Neural crest cell (in vitro differentiated cells): ENCODE measurements around the gene ABHD16A. TPM values are rescaled to one million over a fixed set of nuclear protein-coding genes. Genes with fewer than 3 reads are reported as not detected.
A peak's percentile ranks its signal among the peaks of the same experiment; 100 is the strongest.

Experiments
- DNase-seq: peaks from one replicate; pipeline ENCODE4 v3.0.0; 2021; ENCODE audit warnings: low read depth, mixed read lengths, low spot score
- H3K27ac Mint-ChIP-seq: one replicate; pipeline ENCODE4 v1.8.0; 2021; ENCODE audit warnings: mild to moderate bottlenecking, mixed read lengths; ENCODE audit not compliant: unreplicated experiment
- H3K27me3 Mint-ChIP-seq: 2 replicates; pipeline ENCODE4 v1.8.0; 2021; ENCODE audit warnings: low read depth, mild to moderate bottlenecking, mixed read lengths
- H3K36me3 Mint-ChIP-seq: 2 replicates; pipeline ENCODE4 v1.8.0; 2021; ENCODE audit warnings: low read depth, mild to moderate bottlenecking, mixed read lengths
- H3K4me1 Mint-ChIP-seq: 2 replicates; pipeline ENCODE4 v1.8.0; 2021; ENCODE audit warnings: mixed read lengths
- H3K4me3 Mint-ChIP-seq: one replicate; pipeline ENCODE4 v1.8.0; 2021; ENCODE audit warnings: mild to moderate bottlenecking, mixed read lengths
- H3K9me3 Mint-ChIP-seq: 2 replicates; pipeline ENCODE4 v1.8.0; 2021; ENCODE audit warnings: mixed read lengths
- CTCF ChIP-seq: fragments of 200-600 bp; sonication (generic); conservative IDR thresholded peaks from 2 replicates; pipeline ENCODE4 v1.5.0; 2021; ENCODE audit warnings: antibody characterized with exemption, mild to moderate bottlenecking
- total RNA-seq: library from RNA; stranded (reverse); gene quantifications from 2 replicates; pipeline ENCODE4 v1.2.1, GENCODE V29; 2021

The ABHD16A gene
- total RNA-seq, 1 donor from 2014 or later, result 73.6 TPM

GRCh38 chr6:31727034-31727716 is 24.1 kb upstream of the ABHD16A start:
- peak overlapping the region; percentile 80 for H3K4me3 Mint-ChIP-seq

GRCh38 chr6:31725502-31726350 is 22.6 kb upstream of the ABHD16A start:
- Mint-ChIP-seq H3K27me3 (peaks cover 7% of the 10 kb centered on the region), H3K4me3 (peak overlapping the region; percentile 45), H3K27ac (peak overlapping the region; percentile 38), H3K36me3 (peaks cover 36% of the 10 kb centered on the region), H3K9me3 (no peaks in the 10 kb centered on the region), H3K4me1 (peaks cover 28% of the 10 kb centered on the region)
- no peak for TF ChIP-seq CTCF
- no peak for DNase-seq

More at GRCh38 chr6:31727034-31727716, 24.1 kb upstream of the ABHD16A start:
- Mint-ChIP-seq H3K27me3 (peaks cover 4% of the 10 kb centered on the region), H3K9me3 (no peaks in the 10 kb centered on the region), H3K27ac (no peak overlapping the region), H3K36me3 (peaks cover 40% of the 10 kb centered on the region), H3K4me1 (peaks cover 33% of the 10 kb centered on the region)
- no peak for DNase-seq
- TF ChIP-seq CTCF, result no peak

GRCh38 chr6:31723980-31724691 is 21.0 kb upstream of the ABHD16A start:
- peaks cover 3% of the 10 kb centered on the region for H3K27me3 Mint-ChIP-seq
- peaks cover 16% of the 10 kb centered on the region for H3K4me1 Mint-ChIP-seq
- H3K4me3 Mint-ChIP-seq, result peak overlapping the region; percentile 27
- no peak for TF ChIP-seq CTCF
- no peak overlapping the region for H3K27ac Mint-ChIP-seq
- DNase-seq, result no peak
- no peaks in the 10 kb centered on the region for H3K9me3 Mint-ChIP-seq
- H3K36me3 Mint-ChIP-seq, result peaks cover 28% of the 10 kb centered on the region

- no peak within 1 kb of the TSS for H3K27ac Mint-ChIP-seq
- TF ChIP-seq CTCF, result no peak
- peaks cover 28% of the 10 kb centered on the region for H3K36me3 Mint-ChIP-seq
- no peaks in the 10 kb centered on the region for H3K9me3 Mint-ChIP-seq
- peaks cover 3% of the 10 kb centered on the region for H3K27me3 Mint-ChIP-seq
- no peak for DNase-seq
- peaks cover 9% of the 10 kb centered on the region for H3K4me1 Mint-ChIP-seq
- H3K4me3 Mint-ChIP-seq, result peak within 1 kb of the TSS; percentile 59
Observed at GRCh38 chr6:31723245-31723979, 20.3 kb upstream of the ABHD16A start, which contains the start of gene MPIG6B. MPIG6B (plus strand) TSS chr6:31723373; CDS start chr6:31723384, 11 bp downstream.

- Mint-ChIP-seq H3K4me3 (peak overlapping the region; percentile 59), H3K27me3 (peaks cover 3% of the 10 kb centered on the region), H3K4me1 (peaks cover 8% of the 10 kb centered on the region), H3K36me3 (peaks cover 22% of the 10 kb centered on the region), H3K27ac (no peak overlapping the region), H3K9me3 (no peaks in the 10 kb centered on the region)
- TF ChIP-seq CTCF, result no peak
- DNase-seq, result no peak
Observed at GRCh38 chr6:31722173-31722572, 19.0 kb upstream of the ABHD16A start.
